ENCODE data around the gene LIG1.
A peak's percentile ranks its signal among the peaks of the same experiment; 100 is the strongest.

The LIG1 gene

DNA sequence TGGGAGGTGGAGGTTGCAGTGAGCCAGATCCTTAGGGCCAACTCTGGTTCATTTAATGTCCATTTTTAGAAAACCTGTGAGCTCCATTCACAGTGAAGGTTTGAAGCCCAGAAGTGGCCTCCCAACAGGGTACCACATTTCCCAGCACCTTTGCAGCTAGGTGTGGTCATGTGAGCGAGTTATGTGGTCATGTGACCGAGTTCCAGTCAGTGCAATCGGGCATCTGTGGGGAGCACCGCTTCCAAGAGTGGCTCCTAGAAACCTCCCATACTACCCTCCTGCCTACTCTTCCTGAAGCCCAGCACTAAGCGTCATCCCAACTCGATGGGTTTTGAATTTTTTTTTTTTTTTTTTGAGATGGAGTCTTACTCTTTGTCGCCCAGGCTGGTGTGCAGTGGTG is 58.9 kb downstream of the LIG1 start (continued):
- TF ChIP-seq HOXA7 (CRISPR knock-in tag; IDR thresholded peaks at IDR 0.05; ENCODE audit: borderline replicate concordance), result no peak
- no peak for TF ChIP-seq ZNF670 (tag by site-specific recombination; IDR thresholded peaks at IDR 0.05; ENCODE audit: low read depth)
- no peak for TF ChIP-seq ZNF626 (tag by site-specific recombination; IDR thresholded peaks at IDR 0.05)
- no peak for TF ChIP-seq ZNF529 (tag by site-specific recombination; IDR thresholded peaks at IDR 0.05; ENCODE audit: insufficient replicate concordance)

DNA sequence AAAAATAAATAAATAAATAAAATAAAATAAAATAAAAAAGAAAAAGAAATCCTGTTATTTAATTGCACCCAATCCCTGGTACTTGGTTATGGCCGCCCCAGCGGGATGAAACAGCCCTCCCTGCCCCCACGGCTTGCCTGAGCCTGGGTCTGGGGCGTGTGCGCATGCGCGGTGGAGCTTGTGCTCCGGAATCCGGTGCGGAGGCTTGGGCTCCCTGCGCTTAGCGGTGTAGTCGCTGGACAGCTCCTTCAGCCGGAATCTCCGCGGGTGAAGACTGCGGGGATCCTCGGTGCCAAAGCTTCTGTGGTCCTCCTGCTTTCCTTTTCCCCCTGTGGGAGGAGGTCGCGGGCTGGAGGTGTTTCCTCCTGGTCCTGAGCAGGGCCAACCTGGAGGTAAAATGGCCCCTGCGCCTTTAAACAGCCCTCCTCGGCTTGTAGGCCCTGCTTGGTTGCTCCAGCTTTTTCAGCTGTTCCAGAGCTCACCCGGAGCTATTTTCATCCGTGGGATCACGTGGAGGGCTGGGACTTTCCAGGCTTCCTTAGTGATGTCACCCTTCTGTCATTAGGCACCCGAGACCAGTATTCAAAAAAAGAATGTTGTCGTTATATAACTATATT is 59.7 kb downstream of the LIG1 start, which contains the start of gene PLA2G4C:
Gene PLA2G4C, minus strand, starts transcription at position 468 of the 617 bp plus-strand sequence. CDS start 4,288 bp downstream, outside the sequence.
- POLR2A ChIA-PET, result interaction anchor here (0.5 to 2.8 kb wide), 12 partner anchors 10 to 719 kb away, joined by 3 to 20 read pairs (median 5); partner anchors contain the start of genes CARD8, LIG1 and ZSWIM9
- TF ChIP-seq, protein P1, sequence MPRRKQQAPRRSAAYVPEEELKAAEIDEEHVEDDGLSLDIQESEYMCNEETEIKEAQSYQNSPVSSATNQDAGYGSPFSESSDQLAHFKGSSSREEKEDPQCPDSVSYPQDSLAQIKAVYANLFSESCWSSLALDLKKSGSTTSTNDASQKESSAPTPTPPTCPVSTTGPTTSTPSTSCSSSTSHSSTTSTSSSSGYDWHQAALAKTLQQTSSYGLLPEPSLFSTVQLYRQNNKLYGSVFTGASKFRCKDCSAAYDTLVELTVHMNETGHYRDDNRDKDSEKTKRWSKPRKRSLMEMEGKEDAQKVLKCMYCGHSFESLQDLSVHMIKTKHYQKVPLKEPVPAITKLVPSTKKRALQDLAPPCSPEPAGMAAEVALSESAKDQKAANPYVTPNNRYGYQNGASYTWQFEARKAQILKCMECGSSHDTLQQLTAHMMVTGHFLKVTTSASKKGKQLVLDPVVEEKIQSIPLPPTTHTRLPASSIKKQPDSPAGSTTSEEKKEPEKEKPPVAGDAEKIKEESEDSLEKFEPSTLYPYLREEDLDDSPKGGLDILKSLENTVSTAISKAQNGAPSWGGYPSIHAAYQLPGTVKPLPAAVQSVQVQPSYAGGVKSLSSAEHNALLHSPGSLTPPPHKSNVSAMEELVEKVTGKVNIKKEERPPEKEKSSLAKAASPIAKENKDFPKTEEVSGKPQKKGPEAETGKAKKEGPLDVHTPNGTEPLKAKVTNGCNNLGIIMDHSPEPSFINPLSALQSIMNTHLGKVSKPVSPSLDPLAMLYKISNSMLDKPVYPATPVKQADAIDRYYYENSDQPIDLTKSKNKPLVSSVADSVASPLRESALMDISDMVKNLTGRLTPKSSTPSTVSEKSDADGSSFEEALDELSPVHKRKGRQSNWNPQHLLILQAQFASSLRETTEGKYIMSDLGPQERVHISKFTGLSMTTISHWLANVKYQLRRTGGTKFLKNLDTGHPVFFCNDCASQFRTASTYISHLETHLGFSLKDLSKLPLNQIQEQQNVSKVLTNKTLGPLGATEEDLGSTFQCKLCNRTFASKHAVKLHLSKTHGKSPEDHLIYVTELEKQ (tag by site-specific recombination; IDR thresholded peaks at IDR 0.05; ENCODE audit: borderline replicate concordance), result no peak
- no peak for TF ChIP-seq MZF1 (tag by site-specific recombination; IDR thresholded peaks at IDR 0.05; ENCODE audit: borderline replicate concordance)
- 0 out of 2 replicates have a peak, but pooled peaks have one; percentile 34 for TF ChIP-seq ZNF10 (tag by site-specific recombination; IDR thresholded peaks at IDR 0.05)
- TF ChIP-seq FEZF1 (tag by site-specific recombination; IDR thresholded peaks at IDR 0.05), result no peak
- TF ChIP-seq KLF9 (tag by site-specific recombination; IDR thresholded peaks at IDR 0.05; ENCODE audit: low read depth), result peak; percentile 16; the same call in 1 of the 2 replicates
- TF ChIP-seq, protein P2, sequence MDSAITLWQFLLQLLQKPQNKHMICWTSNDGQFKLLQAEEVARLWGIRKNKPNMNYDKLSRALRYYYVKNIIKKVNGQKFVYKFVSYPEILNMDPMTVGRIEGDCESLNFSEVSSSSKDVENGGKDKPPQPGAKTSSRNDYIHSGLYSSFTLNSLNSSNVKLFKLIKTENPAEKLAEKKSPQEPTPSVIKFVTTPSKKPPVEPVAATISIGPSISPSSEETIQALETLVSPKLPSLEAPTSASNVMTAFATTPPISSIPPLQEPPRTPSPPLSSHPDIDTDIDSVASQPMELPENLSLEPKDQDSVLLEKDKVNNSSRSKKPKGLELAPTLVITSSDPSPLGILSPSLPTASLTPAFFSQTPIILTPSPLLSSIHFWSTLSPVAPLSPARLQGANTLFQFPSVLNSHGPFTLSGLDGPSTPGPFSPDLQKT (IDR thresholded peaks at IDR 0.05; ENCODE audit: borderline replicate concordance, low read depth, low read length), result no peak
- TF ChIP-seq ZNF324 (tag by site-specific recombination; IDR thresholded peaks at IDR 0.05), result no peak
- peak; percentile 61; the same call in 1 of the 2 replicates for TF ChIP-seq ZNF394 (tag by site-specific recombination; IDR thresholded peaks at IDR 0.05; ENCODE audit: borderline replicate concordance)
- peak; percentile 63; the same call in 1 of the 2 replicates for TF ChIP-seq ZNF2 (tag by site-specific recombination; IDR thresholded peaks at IDR 0.05)
- 0 out of 2 replicates have a peak, but pooled peaks have one; percentile 15 for TF ChIP-seq ZNF302 (tag by site-specific recombination; IDR thresholded peaks at IDR 0.05; ENCODE audit: low read depth)
- TF ChIP-seq, protein P3, sequence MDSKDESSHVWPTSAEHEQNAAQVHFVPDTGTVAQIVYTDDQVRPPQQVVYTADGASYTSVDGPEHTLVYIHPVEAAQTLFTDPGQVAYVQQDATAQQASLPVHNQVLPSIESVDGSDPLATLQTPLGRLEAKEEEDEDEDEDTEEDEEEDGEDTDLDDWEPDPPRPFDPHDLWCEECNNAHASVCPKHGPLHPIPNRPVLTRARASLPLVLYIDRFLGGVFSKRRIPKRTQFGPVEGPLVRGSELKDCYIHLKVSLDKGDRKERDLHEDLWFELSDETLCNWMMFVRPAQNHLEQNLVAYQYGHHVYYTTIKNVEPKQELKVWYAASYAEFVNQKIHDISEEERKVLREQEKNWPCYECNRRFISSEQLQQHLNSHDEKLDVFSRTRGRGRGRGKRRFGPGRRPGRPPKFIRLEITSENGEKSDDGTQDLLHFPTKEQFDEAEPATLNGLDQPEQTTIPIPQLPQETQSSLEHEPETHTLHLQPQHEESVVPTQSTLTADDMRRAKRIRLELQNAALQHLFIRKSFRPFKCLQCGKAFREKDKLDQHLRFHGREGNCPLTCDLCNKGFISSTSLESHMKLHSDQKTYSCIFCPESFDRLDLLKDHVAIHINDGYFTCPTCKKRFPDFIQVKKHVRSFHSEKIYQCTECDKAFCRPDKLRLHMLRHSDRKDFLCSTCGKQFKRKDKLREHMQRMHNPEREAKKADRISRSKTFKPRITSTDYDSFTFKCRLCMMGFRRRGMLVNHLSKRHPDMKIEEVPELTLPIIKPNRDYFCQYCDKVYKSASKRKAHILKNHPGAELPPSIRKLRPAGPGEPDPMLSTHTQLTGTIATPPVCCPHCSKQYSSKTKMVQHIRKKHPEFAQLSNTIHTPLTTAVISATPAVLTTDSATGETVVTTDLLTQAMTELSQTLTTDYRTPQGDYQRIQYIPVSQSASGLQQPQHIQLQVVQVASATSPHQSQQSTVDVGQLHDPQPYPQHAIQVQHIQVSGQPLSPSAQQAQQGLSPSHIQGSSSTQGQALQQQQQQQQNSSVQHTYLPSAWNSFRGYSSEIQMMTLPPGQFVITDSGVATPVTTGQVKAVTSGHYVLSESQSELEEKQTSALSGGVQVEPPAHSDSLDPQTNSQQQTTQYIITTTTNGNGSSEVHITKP (tag by site-specific recombination; IDR thresholded peaks at IDR 0.05), result peak; percentile 69
- peak; percentile 93 for TF ChIP-seq ZNF341 (tag by site-specific recombination; IDR thresholded peaks at IDR 0.05; ENCODE audit: low read depth)
- TF ChIP-seq, protein P4, sequence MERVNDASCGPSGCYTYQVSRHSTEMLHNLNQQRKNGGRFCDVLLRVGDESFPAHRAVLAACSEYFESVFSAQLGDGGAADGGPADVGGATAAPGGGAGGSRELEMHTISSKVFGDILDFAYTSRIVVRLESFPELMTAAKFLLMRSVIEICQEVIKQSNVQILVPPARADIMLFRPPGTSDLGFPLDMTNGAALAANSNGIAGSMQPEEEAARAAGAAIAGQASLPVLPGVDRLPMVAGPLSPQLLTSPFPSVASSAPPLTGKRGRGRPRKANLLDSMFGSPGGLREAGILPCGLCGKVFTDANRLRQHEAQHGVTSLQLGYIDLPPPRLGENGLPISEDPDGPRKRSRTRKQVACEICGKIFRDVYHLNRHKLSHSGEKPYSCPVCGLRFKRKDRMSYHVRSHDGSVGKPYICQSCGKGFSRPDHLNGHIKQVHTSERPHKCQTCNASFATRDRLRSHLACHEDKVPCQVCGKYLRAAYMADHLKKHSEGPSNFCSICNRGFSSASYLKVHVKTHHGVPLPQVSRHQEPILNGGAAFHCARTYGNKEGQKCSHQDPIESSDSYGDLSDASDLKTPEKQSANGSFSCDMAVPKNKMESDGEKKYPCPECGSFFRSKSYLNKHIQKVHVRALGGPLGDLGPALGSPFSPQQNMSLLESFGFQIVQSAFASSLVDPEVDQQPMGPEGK (tag by site-specific recombination; IDR thresholded peaks at IDR 0.05), result peak; percentile 45; the same call in 1 of the 2 replicates
- TF ChIP-seq ZNF48 (tag by site-specific recombination; IDR thresholded peaks at IDR 0.05), result no peak
- TF ChIP-seq ZNF501 (tag by site-specific recombination; IDR thresholded peaks at IDR 0.05), result no peak; the same call in 1 of the 2 replicates
- no peak for TF ChIP-seq MEIS1 (CRISPR knock-in tag; IDR thresholded peaks at IDR 0.05; ENCODE audit: borderline replicate concordance)
- TF ChIP-seq ZSCAN30 (tag by site-specific recombination; IDR thresholded peaks at IDR 0.05), result no peak
- TF ChIP-seq ZNF792 (tag by site-specific recombination; IDR thresholded peaks at IDR 0.05), result no peak
- TF ChIP-seq ZNF621 (tag by site-specific recombination; IDR thresholded peaks at IDR 0.05), result no peak

More for the DNA sequence above, 59.7 kb downstream of the LIG1 start, which contains the start of gene PLA2G4C:
- CTCF ChIA-PET, result interaction anchor here (0.6 to 13.5 kb wide), 12 partner anchors 8 to 1321 kb away, joined by 3 to 276 read pairs (median 4); partner anchors contain the start of gene ELSPBP1
- H3K4me1 ChIP-seq (ENCODE audit: control insufficient read depth, insufficient read depth, low read length), result 0 out of 2 replicates have a peak, but pooled peaks cover 6% of the 10 kb centered on the region
- peak within 1 kb of the TSS; percentile 57 for H3K4me3 ChIP-seq (ENCODE audit: low read depth, low read length)
- peak within 1 kb of the TSS; percentile 80 for H3K27ac ChIP-seq (ENCODE audit: extremely low read depth, low read depth, low read length)
- peaks cover 3 to 8% of the 10 kb centered on the region in 2 experiments; a peak in 2 of 3 replicates for H3K36me3 ChIP-seq (ENCODE audit: control insufficient read depth in 2 of 2, insufficient read depth in 1 of 2, low read length in 2 of 2)
- H3K9me3 ChIP-seq (ENCODE audit: control insufficient read depth, insufficient read depth, low read depth, low read length), result no peaks in the 10 kb centered on the region
